HG02840 (cell line): Measurements from ENCODE around the gene FIGN.

Experiments used
- ATAC-seq: cut with Tn5 transposase; IDR thresholded peaks from one replicate; pipeline ENCODE4 v1.9.1; 2021; ENCODE audit warnings: mild to moderate bottlenecking, moderate library complexity, moderate number of reproducible peaks; ENCODE audit not compliant: unreplicated experiment, low FRiP score

Gene FIGN

GRCh38 chr2:163574309-163574708 is 161.5 kb downstream of the FIGN start:
- no peak for ATAC-seq

GRCh38 chr2:163573652-163574051 is 162.2 kb downstream of the FIGN start:
- no peak for ATAC-seq

- ATAC-seq: no peak
Measured at GRCh38 chr2:163572850-163573249, 163.0 kb downstream of the FIGN start.

GRCh38 chr2:163571423-163572102 is 164.2 kb downstream of the FIGN start:
- ATAC-seq: no peak

- ATAC-seq: no peak
Measured at GRCh38 chr2:163570391-163570790, 165.4 kb downstream of the FIGN start.

- ATAC-seq: no peak
Measured at GRCh38 chr2:163565192-163565591, 170.6 kb downstream of the FIGN start.

- ATAC-seq: no peak
Measured at GRCh38 chr2:163564236-163564635, 171.6 kb downstream of the FIGN start.

GRCh38 chr2:163563336-163563735 is 172.5 kb downstream of the FIGN start:
- ATAC-seq: no peak

GRCh38 chr2:163558251-163559021 is 177.4 kb downstream of the FIGN start:
- ATAC-seq: no peak

GRCh38 chr2:163556511-163556910 is 179.3 kb downstream of the FIGN start:
- no peak for ATAC-seq

GRCh38 chr2:163554864-163555263 is 180.9 kb downstream of the FIGN start:
- no peak for ATAC-seq

- ATAC-seq: no peak
Measured at GRCh38 chr2:163553601-163554000, 182.2 kb downstream of the FIGN start.

- ATAC-seq: no peak
Measured at GRCh38 chr2:163552758-163553157, 183.1 kb downstream of the FIGN start.

GRCh38 chr2:163551616-163552373 is 184.0 kb downstream of the FIGN start:
- no peak for ATAC-seq

- ATAC-seq: no peak
Measured at GRCh38 chr2:163548970-163549369, 186.8 kb downstream of the FIGN start.
